Measurements from ENCODE around the gene SCAPER.

SCAPER gene

DNA sequence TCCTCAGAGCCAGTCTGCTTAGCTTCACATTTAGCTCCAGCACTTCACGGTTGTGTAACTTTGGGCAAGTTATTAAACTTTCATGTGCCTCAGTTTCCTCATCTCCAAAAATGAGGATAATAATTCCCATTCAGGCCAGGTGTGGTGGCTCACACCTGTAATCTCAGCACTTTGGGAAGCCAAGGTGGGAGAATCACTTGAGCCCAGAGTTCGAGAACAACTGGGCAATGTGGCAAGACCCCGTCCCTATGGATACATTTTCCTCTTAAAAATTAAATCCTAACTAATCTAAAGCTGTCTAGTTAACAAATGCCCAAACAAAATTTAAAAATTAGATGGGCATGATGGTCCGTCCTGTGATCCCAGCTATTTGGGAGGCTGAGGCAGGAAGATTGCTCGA is 33.6 kb upstream of the SCAPER start:
- no peak overlapping the region for H3K4me3 ChIP-seq (ENCODE audit: low read depth, low read length)
- POLR2A ChIA-PET, result interaction anchor here (1.3 kb wide), 1 partner anchor 8 kb away, joined by 3 read pairs; the partner anchor contains the start of gene RCN2
- H3K9me3 ChIP-seq (ENCODE audit: control insufficient read depth, insufficient read depth, low read depth, low read length), result no peaks in the 10 kb centered on the region
- peaks cover 55 to 75% of the 10 kb centered on the region in 2 experiments for H3K36me3 ChIP-seq (ENCODE audit: control insufficient read depth in 2 of 2, insufficient read depth in 1 of 2, low read length in 2 of 2)
- CTCF ChIA-PET, result interaction anchor here (1.0 kb wide), 1 partner anchor 37 kb away, joined by 3 read pairs; no protein-coding TSS in a partner anchor
- TF ChIP-seq ZNF514 (tag by site-specific recombination; IDR thresholded peaks at IDR 0.05) (no peak), ZNF121 (tag by site-specific recombination; IDR thresholded peaks at IDR 0.05) (peak; percentile 72; the same call in 1 of the 2 replicates)
- no peaks in the 10 kb centered on the region; the same call in 1 of the 2 replicates for H3K4me1 ChIP-seq (ENCODE audit: control insufficient read depth, insufficient read depth, low read length)
- no peak overlapping the region for H3K27ac ChIP-seq (ENCODE audit: extremely low read depth, low read depth, low read length)

DNA sequence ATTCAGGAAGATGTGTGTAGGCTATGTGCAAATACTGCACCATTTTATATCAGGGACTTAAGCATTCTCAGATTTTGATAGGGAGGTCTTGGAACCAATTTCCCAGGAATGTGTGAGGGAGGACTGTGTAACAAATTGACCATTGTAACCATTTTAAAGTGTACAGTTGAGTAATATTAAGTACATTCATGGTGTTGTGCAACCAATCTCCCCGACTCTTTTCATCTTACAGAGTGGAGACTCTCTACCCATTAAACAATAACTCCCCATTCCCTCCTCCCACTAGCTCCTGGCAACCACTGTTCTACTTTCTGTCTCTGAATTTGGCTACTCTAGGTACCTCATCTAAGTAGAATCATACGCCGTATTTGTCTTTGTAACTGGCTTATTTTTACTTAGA is 31.5 kb upstream of the SCAPER start:
- no peak overlapping the region for H3K4me3 ChIP-seq (ENCODE audit: low read depth, low read length)
- CTCF ChIA-PET, result no interaction called here
- TF ChIP-seq KLF10 (tag by site-specific recombination; IDR thresholded peaks at IDR 0.05) (no peak), SP3 (tag by site-specific recombination; IDR thresholded peaks at IDR 0.05) (no peak), ZNF626 (tag by site-specific recombination; IDR thresholded peaks at IDR 0.05) (no peak), BCL11A (tag by site-specific recombination; IDR thresholded peaks at IDR 0.05; ENCODE audit: low read depth) (no peak), SETDB1 (IDR thresholded peaks at IDR 0.05; ENCODE audit: insufficient read length, low read length) (no peak), ZNF140 (tag by site-specific recombination; IDR thresholded peaks at IDR 0.05) (no peak), ZNF10 (tag by site-specific recombination; IDR thresholded peaks at IDR 0.05) (no peak), ZNF707 (tag by site-specific recombination; IDR thresholded peaks at IDR 0.05) (no peak), ZNF155 (tag by site-specific recombination; IDR thresholded peaks at IDR 0.05) (no peak), ZNF48 (tag by site-specific recombination; IDR thresholded peaks at IDR 0.05) (no peak), ZNF174 (tag by site-specific recombination; IDR thresholded peaks at IDR 0.05) (no peak), ZNF670 (tag by site-specific recombination; IDR thresholded peaks at IDR 0.05; ENCODE audit: low read depth) (no peak), ZNF548 (tag by site-specific recombination; IDR thresholded peaks at IDR 0.05) (no peak), ZNF677 (tag by site-specific recombination; IDR thresholded peaks at IDR 0.05) (no peak), GFI1B (tag by site-specific recombination; IDR thresholded peaks at IDR 0.05) (no peak), ZBTB7A (tag by site-specific recombination; IDR thresholded peaks at IDR 0.05; ENCODE audit: low read depth) (no peak), ZNF555 (tag by site-specific recombination; conservative IDR thresholded peaks at IDR 0.05) (no peak)
- TF ChIP-seq, protein P1, sequence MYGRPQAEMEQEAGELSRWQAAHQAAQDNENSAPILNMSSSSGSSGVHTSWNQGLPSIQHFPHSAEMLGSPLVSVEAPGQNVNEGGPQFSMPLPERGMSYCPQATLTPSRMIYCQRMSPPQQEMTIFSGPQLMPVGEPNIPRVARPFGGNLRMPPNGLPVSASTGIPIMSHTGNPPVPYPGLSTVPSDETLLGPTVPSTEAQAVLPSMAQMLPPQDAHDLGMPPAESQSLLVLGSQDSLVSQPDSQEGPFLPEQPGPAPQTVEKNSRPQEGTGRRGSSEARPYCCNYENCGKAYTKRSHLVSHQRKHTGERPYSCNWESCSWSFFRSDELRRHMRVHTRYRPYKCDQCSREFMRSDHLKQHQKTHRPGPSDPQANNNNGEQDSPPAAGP (tag by site-specific recombination; IDR thresholded peaks at IDR 0.05), result no peak
- H3K27ac ChIP-seq (ENCODE audit: extremely low read depth, low read depth, low read length), result no peak overlapping the region
- no peaks in the 10 kb centered on the region for H3K9me3 ChIP-seq (ENCODE audit: control insufficient read depth, insufficient read depth, low read depth, low read length)
- H3K36me3 ChIP-seq (ENCODE audit: control insufficient read depth in 2 of 2, insufficient read depth in 1 of 2, low read length in 2 of 2), result peaks cover 58 to 74% of the 10 kb centered on the region in 2 experiments
- peaks cover 6% of the 10 kb centered on the region; the same call in 1 of the 2 replicates for H3K4me1 ChIP-seq (ENCODE audit: control insufficient read depth, insufficient read depth, low read length)
- POLR2A ChIA-PET, result no interaction called here

DNA sequence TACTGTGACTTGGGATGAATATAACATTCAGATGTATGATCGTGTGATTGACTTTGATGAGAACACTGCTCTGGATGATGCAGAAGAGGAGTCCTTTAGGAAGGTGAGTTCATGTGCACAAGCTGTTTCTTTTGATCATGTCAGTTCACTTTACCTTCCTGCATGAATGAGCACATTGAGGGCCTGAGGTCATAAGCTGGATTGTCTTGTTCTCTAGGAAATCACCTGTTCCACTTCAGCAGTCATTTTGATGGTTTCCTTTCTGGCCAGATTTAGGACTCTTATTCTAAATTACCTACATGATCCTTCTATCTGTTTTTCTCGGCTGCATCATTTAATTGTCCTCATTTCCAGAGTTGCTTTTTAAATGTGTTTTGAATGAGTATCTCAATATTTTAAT is 30.5 kb upstream of the SCAPER start:
- H3K4me3 ChIP-seq (ENCODE audit: low read depth, low read length), result no peak overlapping the region
- H3K36me3 ChIP-seq (ENCODE audit: control insufficient read depth in 2 of 2, insufficient read depth in 1 of 2, low read length in 2 of 2), result peaks cover 58 to 67% of the 10 kb centered on the region in 2 experiments
- H3K27ac ChIP-seq (ENCODE audit: extremely low read depth, low read depth, low read length), result no peak overlapping the region
- CTCF ChIA-PET, result no interaction called here
- peak; percentile 85 for TF ChIP-seq SCRT2 (tag by site-specific recombination; IDR thresholded peaks at IDR 0.05)
- TF ChIP-seq, protein P2, sequence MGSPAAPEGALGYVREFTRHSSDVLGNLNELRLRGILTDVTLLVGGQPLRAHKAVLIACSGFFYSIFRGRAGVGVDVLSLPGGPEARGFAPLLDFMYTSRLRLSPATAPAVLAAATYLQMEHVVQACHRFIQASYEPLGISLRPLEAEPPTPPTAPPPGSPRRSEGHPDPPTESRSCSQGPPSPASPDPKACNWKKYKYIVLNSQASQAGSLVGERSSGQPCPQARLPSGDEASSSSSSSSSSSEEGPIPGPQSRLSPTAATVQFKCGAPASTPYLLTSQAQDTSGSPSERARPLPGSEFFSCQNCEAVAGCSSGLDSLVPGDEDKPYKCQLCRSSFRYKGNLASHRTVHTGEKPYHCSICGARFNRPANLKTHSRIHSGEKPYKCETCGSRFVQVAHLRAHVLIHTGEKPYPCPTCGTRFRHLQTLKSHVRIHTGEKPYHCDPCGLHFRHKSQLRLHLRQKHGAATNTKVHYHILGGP (tag by site-specific recombination; IDR thresholded peaks at IDR 0.05), result peak; percentile 54; the same call in 1 of the 2 replicates
- TF ChIP-seq HOXC10 (CRISPR knock-in tag; IDR thresholded peaks at IDR 0.05), result no peak
- H3K9me3 ChIP-seq (ENCODE audit: control insufficient read depth, insufficient read depth, low read depth, low read length), result no peaks in the 10 kb centered on the region
- peaks cover 6% of the 10 kb centered on the region; the same call in 1 of the 2 replicates for H3K4me1 ChIP-seq (ENCODE audit: control insufficient read depth, insufficient read depth, low read length)
- POLR2A ChIA-PET, result no interaction called here

All from HEK293 (cell line).